Esophagus muscularis mucosa (tissue), 4 donors: Measurements from ENCODE around the gene SLC25A25. TPM values are rescaled to one million over a fixed set of nuclear protein-coding genes. Genes with fewer than 3 reads are reported as not detected.

Experiments
- DNase-seq: peaks from one replicate; pipeline ENCODE4 v3.0.0-alpha.2; 2017; ENCODE audit errors: extremely low spot score
- H3K27ac ChIP-seq, 4 donors: fragments of 200-600 bp; sonication (generic); replicated peaks in 1 of 4; 1 replicate in 3 of 4; 2 replicates in 1 of 4; pipeline ENCODE4 v1.5.1; 2016 to 2019; ENCODE audit warnings: mild to moderate bottlenecking in 1 of 4
- H3K27me3 ChIP-seq, 4 donors: fragments of 200-600 bp; sonication (generic); one replicate each; pipeline versions ENCODE4 v1.5.1 to v1.6.0; 2016 to 2019
- H3K36me3 ChIP-seq, 4 donors: fragments of 200-600 bp; sonication (generic); one replicate each; pipeline ENCODE4 v1.5.1; 2016 to 2019
- H3K4me1 ChIP-seq, 4 donors: fragments of 200-600 bp; sonication (generic); one replicate each; pipeline ENCODE4 v1.5.1; 2016 to 2019
- H3K4me3 ChIP-seq, 4 donors: fragments of 200-600 bp; sonication (generic); 1 replicate in 2 of 4; 2 replicates in 2 of 4; pipeline ENCODE4 v1.5.1; 2016 to 2019; ENCODE audit warnings: mild to moderate bottlenecking in 4 of 4, moderate library complexity in 1 of 4
- H3K9me3 ChIP-seq, 4 donors: fragments of 200-600 bp; sonication (generic); 1 replicate in 3 of 4; 2 replicates in 1 of 4; pipeline ENCODE4 v1.5.1; 2016 to 2019
- EP300 ChIP-seq: sonication (generic); formaldehyde crosslinking; IDR thresholded peaks from one replicate; pipeline ENCODE4 v1.6.1; 2017; ENCODE audit warnings: antibody characterized with exemption
- POLR2A ChIP-seq: fragments of 450-650 bp; IDR thresholded peaks from one replicate; pipeline ENCODE4 v1.6.1; 2017; ENCODE audit warnings: antibody characterized with exemption, moderate library complexity, mild to moderate bottlenecking, low read depth
- POLR2AphosphoS5 ChIP-seq, 2 donors: sonication (generic); formaldehyde crosslinking; IDR thresholded peaks; one replicate each; pipeline ENCODE4 v1.6.1; 2017; ENCODE audit warnings: antibody characterized with exemption in 2 of 2
- WGBS: methylation state at CpG from one replicate; pipeline ENCODE4 v1.1.5; 2018; 5-methylcytosine and 5-hydroxymethylcytosine counted together
- intact Hi-C: fragments of 100-400 bp; cut with DNase I; formaldehyde crosslinking; loops from one replicate; pipeline ENCODE4 v1.15.1; 2023
- total RNA-seq, 4 donors: library from RNA; depleted of rRNA; stranded (reverse); fragments of >200 nt; gene quantifications; one replicate each; pipeline versions ENCODE4 v1.1.0 to v1.2.1, GENCODE V29; 2016
- TF ChIP-seq, protein P1 (sequence below), 3 experiments: fragments of 200-600 bp in 2 of 3; fragments of 450-650 bp in 1 of 3; sonication (generic) in 2 of 3; IDR thresholded peaks; one replicate each; pipeline ENCODE4 v1.5.1; 2017 to 2019; ENCODE audit warnings: antibody characterized with exemption in 3 of 3, mild to moderate bottlenecking in 2 of 3, moderate library complexity in 1 of 3

The SLC25A25 gene
- total RNA-seq, 4 donors from 2014 or later, result 14.5 to 140 (median 21.3) TPM

DNA sequence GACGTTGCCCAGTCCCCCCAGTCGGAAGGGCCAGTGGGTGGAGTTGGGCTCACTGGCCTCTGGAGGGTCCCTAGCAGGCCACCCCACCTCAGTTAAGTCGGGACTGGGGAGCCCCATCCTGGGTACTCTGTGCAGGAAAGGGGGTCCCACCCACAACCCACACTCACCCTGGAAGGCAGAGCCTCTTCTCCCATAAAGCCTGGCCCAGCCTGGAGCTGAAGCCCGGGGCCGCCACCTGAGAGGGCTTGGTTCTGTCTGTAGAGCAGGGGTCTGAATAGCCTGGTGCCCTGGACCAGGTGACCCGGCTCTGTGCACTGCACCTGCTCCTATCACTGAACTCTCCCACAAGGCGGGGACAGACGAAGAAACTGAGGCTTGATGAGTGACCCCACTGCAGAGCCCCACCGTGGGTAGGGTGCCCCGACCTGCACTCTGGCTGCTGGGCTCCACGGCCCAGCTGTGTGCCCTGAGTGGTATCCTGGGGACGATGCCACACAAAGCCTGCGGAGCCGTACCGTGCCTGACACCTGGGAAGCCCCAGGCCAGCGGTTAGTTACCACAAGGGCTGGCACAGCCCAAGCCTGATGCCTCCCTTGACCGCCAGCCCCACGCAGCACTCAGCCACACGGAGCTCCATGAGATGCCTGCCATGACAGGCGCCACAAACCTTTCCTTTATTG is 52.2 kb downstream of the SLC25A25 start:
- Histone ChIP-seq H3K27me3 (no peaks in the 10 kb centered on the region), H3K4me3 (no peak overlapping the region), H3K27ac (no peak overlapping the region), H3K9me3 (no peaks in the 10 kb centered on the region), H3K4me1 (peaks cover 9 to 21% (median 17%) of the 10 kb centered on the region in 4 donors), H3K36me3 (peaks cover 14 to 55% (median 49%) of the 10 kb centered on the region in 4 donors)
- intact Hi-C loops, result no loop called here
- TF ChIP-seq, protein P1, sequence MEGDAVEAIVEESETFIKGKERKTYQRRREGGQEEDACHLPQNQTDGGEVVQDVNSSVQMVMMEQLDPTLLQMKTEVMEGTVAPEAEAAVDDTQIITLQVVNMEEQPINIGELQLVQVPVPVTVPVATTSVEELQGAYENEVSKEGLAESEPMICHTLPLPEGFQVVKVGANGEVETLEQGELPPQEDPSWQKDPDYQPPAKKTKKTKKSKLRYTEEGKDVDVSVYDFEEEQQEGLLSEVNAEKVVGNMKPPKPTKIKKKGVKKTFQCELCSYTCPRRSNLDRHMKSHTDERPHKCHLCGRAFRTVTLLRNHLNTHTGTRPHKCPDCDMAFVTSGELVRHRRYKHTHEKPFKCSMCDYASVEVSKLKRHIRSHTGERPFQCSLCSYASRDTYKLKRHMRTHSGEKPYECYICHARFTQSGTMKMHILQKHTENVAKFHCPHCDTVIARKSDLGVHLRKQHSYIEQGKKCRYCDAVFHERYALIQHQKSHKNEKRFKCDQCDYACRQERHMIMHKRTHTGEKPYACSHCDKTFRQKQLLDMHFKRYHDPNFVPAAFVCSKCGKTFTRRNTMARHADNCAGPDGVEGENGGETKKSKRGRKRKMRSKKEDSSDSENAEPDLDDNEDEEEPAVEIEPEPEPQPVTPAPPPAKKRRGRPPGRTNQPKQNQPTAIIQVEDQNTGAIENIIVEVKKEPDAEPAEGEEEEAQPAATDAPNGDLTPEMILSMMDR (IDR thresholded peaks at IDR 0.05), result no peak
- no peak for TF ChIP-seq POLR2AphosphoS5 (IDR thresholded peaks at IDR 0.05)
- TF ChIP-seq POLR2A, result no peak
- TF ChIP-seq EP300, result no peak
- 84% methylated on average over 8 of the region's 20 CpGs for WGBS
- DNase-seq, result no peak

DNA sequence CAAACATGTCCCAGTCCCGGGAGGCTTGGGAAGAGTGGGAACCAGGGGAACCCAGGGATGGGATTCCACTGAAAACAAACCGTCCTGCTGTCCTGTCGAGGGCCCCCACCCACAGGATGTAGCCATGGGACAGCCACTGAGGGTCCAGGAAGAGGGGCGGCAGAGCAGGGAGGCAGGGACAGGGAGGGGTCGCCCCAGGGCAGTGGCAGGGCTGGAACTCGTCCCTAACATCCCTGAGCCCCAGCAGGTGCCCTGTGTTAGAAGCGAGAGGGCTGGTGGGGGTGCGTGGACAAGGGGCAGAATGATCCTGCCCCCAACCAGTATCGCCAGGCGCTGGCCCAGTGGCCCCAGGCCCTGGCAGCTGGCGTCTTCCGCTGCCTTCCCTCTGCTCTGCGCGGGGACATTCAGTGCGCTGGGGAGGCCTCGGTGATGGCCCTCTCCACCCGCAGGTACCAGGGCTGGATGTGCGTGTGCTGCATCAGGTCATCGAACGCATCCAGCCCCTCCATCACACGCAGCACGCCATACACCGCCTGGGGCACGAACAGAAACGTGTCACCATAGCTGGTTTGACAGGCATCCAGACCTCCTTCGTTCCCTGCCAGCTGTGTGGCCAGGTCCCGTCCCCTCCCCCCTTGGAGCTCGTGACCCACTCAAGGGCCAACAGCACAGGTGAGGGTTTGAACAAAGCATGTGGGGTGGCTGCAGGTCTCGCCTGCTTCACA is 52.9 kb downstream of the SLC25A25 start:
- Histone ChIP-seq H3K36me3 (peaks cover 14 to 51% (median 46%) of the 10 kb centered on the region in 4 donors), H3K4me3 (no peak overlapping the region), H3K27ac (no peak overlapping the region), H3K27me3 (no peaks in the 10 kb centered on the region), H3K9me3 (no peaks in the 10 kb centered on the region), H3K4me1 (peaks cover 16 to 28% (median 24%) of the 10 kb centered on the region in 4 donors)
- intact Hi-C loops, result no loop called here
- no peak for DNase-seq
- TF ChIP-seq, protein P1 (IDR thresholded peaks at IDR 0.05), result no peak
- TF ChIP-seq POLR2AphosphoS5 (IDR thresholded peaks at IDR 0.05), result no peak
- TF ChIP-seq EP300, result no peak
- TF ChIP-seq POLR2A, result no peak
- WGBS, result 77% methylated on average over 25 of the region's 29 CpGs

DNA sequence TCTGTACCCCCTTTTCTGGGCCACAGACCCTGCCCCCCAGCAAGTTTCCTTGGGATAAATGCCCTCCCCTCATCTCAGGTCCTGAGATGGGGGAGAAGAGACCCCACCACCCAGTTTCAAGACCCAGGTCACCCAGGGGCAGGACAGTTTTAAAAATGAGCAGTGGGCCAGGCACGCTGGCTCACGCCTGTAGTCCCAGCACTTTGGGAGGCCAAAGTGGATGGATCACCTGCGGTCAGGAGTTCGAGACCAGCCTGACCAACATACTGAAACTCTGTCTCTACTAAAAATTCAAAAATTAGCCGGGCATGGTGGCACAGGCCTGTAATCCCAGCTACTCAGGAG is 53.4 kb downstream of the SLC25A25 start:
- intact Hi-C loops, result no loop called here
- H3K4me3 ChIP-seq, result no peak overlapping the region
- 81% methylated on average over 4 of the region's 5 CpGs for WGBS

DNA sequence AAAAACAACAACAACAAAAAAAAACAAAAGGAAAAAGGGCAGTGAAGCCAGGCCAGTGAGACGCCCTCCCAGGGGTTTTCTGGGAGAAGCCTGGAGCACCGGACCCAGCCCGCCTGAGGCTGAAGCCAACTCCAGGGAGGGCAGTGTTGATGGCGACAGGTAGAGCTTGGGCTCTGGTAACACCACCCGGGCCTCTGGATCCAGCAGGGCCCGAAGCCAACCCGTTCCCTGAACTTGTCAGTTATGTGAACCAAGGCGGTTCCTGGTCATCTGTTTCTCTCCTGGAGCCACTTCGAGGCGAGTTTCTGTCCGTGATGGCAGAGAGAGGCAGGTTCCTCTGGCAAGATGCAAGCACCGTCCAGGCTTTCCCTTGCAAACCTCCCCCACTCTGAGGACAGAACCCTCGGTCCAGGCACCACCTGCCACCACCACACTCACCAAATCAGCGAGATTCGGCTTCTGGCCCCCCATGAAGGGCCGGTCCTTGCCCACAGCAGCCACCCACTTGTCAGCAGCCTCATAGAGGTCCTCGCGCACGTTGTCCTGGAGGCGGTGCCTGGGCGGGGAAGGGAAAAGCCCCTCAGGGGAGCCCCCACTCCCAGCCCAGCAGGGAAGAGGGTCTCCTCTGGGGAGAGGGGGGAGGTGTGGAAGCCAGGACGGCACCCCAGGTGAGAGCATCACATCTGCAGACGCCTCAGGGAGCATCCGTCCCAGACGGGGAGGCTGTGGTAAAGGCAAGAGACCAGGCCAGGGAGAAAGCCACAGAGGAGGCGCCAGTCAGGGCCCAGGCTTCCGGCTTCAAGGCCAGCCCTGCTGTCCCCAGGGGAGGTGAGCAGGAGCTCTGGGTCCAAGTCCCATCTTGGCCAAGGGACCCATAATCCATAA is 54.1 kb downstream of the SLC25A25 start:
- DNase-seq, result no peak
- Histone ChIP-seq H3K36me3 (peaks cover 14 to 51% (median 44%) of the 10 kb centered on the region in 4 donors), H3K4me1 (peaks cover 25 to 39% (median 35%) of the 10 kb centered on the region in 4 donors), H3K9me3 (no peaks in the 10 kb centered on the region), H3K27ac (no peak overlapping the region), H3K27me3 (no peaks in the 10 kb centered on the region), H3K4me3 (no peak overlapping the region)
- 88% methylated on average over 27 of the region's 27 CpGs for WGBS
- TF ChIP-seq POLR2A (no peak), EP300 (no peak), POLR2AphosphoS5 (IDR thresholded peaks at IDR 0.05) (no peak)
- TF ChIP-seq, protein P1 (IDR thresholded peaks at IDR 0.05), result no peak
- intact Hi-C loops, result no loop called here

More for the DNA sequence above, 53.4 kb downstream of the SLC25A25 start:
- Histone ChIP-seq H3K9me3 (no peaks in the 10 kb centered on the region), H3K27ac (no peak overlapping the region), H3K4me1 (peaks cover 21 to 33% (median 29%) of the 10 kb centered on the region in 4 donors), H3K36me3 (peaks cover 14 to 51% (median 44%) of the 10 kb centered on the region in 4 donors), H3K27me3 (no peaks in the 10 kb centered on the region)
- no peak for DNase-seq
- TF ChIP-seq, protein P1 (IDR thresholded peaks at IDR 0.05), result no peak
- TF ChIP-seq POLR2AphosphoS5 (IDR thresholded peaks at IDR 0.05) (no peak), EP300 (no peak), POLR2A (no peak)
